ENCODE results near the gene PRDM1.
A peak's percentile ranks its signal among the peaks of the same experiment; 100 is the strongest.

Gene PRDM1

GRCh38 chr6:106097411-106098231, 11.5 kb downstream of the PRDM1 start:
- no peak for DNase-seq (ENCODE audit: low read depth)

- peak; percentile 41 for DNase-seq (ENCODE audit: low read depth)
Observed at GRCh38 chr6:106098383-106099234, 12.5 kb downstream of the PRDM1 start.

DNA sequence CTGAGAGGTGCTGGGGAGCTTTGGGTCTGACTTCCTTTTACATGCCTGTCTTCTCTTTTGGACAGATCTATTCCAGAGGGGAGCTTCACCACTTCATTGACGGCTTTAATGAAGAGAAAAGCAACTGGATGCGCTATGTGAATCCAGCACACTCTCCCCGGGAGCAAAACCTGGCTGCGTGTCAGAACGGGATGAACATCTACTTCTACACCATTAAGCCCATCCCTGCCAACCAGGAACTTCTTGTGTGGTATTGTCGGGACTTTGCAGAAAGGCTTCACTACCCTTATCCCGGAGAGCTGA, 13.1 kb downstream of the PRDM1 start:
- no peak for DNase-seq (ENCODE audit: low read depth)

DNA sequence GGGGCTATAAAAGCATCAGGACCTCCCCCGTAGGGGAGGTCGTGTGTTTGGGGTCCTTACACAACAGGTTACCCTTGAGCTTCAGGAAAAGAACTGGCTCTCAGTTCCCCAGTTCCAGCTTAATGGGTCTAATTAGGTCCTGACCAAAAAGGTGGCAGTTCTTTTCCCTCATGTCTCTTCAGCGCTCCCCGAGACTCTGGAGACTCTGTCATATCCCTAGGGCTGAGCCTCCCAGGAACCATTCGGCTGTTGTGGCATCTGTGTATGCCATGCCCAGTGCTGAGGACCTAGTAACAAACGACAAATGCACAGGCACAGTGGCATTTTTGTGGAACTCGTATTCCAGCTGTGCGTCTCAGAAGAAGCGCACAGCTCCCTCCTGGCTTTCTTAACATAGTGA, 14.6 kb downstream of the PRDM1 start:
- no peak for DNase-seq (ENCODE audit: low read depth)

DNA sequence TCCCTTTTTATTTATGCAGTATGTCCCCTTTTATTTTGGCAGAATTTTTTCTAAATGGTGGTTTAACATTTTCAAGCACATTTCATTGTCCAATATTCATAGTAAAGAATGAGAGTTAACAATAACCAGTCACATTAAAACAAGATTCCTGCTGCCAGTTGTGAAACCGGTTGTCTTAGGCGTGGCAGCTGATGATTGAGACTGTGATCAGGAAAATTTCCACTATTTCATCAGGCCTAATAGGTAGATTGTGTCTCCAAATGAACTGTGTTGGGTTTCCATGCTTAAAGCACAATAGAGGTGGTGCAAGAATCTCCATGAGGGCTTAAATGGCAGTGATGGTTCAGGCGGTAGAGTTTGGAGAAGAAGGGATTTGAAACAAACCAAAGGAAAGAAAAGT, 15.3 kb downstream of the PRDM1 start:
- no peak for DNase-seq (ENCODE audit: low read depth)

- DNase-seq (ENCODE audit: low read depth) = no peak
Observed at GRCh38 chr6:106102034-106102433, 15.9 kb downstream of the PRDM1 start.

- no peak for DNase-seq (ENCODE audit: low read depth)
Observed at GRCh38 chr6:106102967-106103727, 17.0 kb downstream of the PRDM1 start.

- DNase-seq (ENCODE audit: low read depth) = no peak
Observed at GRCh38 chr6:106103728-106104109, 17.6 kb downstream of the PRDM1 start.

- no peak for DNase-seq (ENCODE audit: low read depth)
Observed at GRCh38 chr6:106104476-106104875, 18.3 kb downstream of the PRDM1 start.

GRCh38 chr6:106104941-106105340, 18.8 kb downstream of the PRDM1 start:
- DNase-seq (ENCODE audit: low read depth) = no peak

- DNase-seq (ENCODE audit: low read depth) = no peak
Observed at GRCh38 chr6:106105493-106105892, 19.4 kb downstream of the PRDM1 start.

GRCh38 chr6:106106276-106107042, 20.3 kb downstream of the PRDM1 start:
- no peak for DNase-seq (ENCODE audit: low read depth)

DNA sequence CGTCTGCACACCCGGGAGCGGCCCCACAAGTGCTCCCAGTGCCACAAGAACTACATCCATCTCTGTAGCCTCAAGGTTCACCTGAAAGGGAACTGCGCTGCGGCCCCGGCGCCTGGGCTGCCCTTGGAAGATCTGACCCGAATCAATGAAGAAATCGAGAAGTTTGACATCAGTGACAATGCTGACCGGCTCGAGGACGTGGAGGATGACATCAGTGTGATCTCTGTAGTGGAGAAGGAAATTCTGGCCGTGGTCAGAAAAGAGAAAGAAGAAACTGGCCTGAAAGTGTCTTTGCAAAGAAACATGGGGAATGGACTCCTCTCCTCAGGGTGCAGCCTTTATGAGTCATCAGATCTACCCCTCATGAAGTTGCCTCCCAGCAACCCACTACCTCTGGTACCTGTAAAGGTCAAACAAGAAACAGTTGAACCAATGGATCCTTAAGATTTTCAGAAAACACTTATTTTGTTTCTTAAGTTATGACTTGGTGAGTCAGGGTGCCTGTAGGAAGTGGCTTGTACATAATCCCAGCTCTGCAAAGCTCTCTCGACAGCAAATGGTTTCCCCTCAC, 21.0 kb downstream of the PRDM1 start:
- DNase-seq (ENCODE audit: low read depth) = no peak

DNA sequence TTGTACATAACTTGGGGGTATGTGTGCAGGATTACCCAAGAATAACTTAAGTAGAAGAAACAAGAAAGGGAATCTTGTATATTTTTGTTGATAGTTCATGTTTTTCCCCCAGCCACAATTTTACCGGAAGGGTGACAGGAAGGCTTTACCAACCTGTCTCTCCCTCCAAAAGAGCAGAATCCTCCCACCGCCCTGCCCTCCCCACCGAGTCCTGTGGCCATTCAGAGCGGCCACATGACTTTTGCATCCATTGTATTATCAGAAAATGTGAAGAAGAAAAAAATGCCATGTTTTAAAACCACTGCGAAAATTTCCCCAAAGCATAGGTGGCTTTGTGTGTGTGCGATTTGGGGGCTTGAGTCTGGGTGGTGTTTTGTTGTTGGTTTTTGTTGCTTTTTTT, 22.0 kb downstream of the PRDM1 start:
- no peak for DNase-seq (ENCODE audit: low read depth)

- DNase-seq (ENCODE audit: low read depth) = no peak
Observed at GRCh38 chr6:106109029-106109428, 22.9 kb downstream of the PRDM1 start.

- no peak for DNase-seq (ENCODE audit: low read depth)
Observed at GRCh38 chr6:106110164-106110826, 24.2 kb downstream of the PRDM1 start.

- no peak for DNase-seq (ENCODE audit: low read depth)
Observed at GRCh38 chr6:106112433-106112832, 26.3 kb downstream of the PRDM1 start.

DNA sequence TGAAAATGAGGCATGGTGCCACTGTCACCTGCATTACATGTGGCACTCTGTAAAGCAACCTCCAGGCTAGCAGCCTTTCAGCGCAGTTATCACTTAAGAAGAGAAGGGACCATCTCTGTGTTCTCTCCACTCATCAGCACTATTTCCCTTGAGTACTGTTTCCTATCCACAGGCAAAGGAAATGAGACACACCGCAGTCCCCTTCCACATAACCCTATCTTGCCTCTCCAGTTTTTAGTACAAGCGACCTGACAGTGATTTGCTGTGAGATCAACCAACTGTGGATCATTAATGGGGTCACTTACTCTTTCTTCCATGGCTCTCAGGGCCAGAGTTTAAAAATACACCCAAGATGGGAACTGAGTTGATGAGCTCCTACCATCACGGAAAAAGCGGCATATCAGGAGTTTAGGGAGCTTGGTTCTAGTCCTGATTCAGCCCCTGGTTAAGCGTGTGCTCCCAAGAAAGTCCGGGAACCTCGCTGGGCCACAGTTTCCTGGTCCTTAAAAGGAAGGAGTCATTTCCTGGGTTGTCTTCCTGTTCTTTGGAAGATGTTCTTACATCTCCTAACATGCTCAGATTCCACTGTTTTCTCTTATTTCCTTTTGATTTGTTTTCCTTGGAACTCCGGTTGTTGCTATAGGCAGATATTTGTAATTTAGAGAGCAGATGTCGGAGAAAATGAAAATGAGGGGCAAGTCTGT, 27.3 kb downstream of the PRDM1 start:
- DNase-seq (ENCODE audit: low read depth) = no peak

GRCh38 chr6:106114492-106114891, 28.4 kb downstream of the PRDM1 start:
- DNase-seq (ENCODE audit: low read depth) = no peak

DNA sequence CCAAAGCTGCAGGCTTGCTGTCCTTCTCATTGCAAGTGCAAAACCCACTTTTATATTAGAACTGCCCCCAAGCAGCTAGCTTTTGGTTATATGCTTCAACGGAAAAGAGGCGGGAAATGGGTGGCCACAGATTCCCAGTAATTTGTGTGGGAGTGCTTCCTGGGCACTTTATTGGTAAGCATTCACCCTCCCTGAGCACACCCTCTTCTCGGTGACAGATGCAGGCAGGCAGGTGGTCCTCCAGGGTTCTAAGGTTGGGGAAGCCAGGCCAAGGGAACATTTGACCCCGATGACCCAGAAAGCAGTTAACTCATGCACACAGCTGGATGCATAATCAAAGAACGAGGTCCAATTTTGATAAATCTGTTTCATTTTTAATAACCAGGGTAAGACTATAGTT, 29.1 kb downstream of the PRDM1 start:
- no peak for DNase-seq (ENCODE audit: low read depth)

All from activated T-cell treated with anti-CD3 and anti-CD28 coated beads for 1 hour (primary cell).